HG02642 (cell line): ENCODE results near the gene JAK3.
A peak's percentile ranks its signal among the peaks of the same experiment; 100 is the strongest.
"Not testable (repeated sequence)": the region's sequence is repeated elsewhere in the genome, so short reads cannot be mapped to it uniquely, and the experiment has no call there.

Source experiments
- ATAC-seq: cut with Tn5 transposase; IDR thresholded peaks from one replicate; pipeline ENCODE4 v1.9.1; 2021; ENCODE audit warnings: mild to moderate bottlenecking; ENCODE audit not compliant: unreplicated experiment, poor library complexity

The JAK3 gene

DNA sequence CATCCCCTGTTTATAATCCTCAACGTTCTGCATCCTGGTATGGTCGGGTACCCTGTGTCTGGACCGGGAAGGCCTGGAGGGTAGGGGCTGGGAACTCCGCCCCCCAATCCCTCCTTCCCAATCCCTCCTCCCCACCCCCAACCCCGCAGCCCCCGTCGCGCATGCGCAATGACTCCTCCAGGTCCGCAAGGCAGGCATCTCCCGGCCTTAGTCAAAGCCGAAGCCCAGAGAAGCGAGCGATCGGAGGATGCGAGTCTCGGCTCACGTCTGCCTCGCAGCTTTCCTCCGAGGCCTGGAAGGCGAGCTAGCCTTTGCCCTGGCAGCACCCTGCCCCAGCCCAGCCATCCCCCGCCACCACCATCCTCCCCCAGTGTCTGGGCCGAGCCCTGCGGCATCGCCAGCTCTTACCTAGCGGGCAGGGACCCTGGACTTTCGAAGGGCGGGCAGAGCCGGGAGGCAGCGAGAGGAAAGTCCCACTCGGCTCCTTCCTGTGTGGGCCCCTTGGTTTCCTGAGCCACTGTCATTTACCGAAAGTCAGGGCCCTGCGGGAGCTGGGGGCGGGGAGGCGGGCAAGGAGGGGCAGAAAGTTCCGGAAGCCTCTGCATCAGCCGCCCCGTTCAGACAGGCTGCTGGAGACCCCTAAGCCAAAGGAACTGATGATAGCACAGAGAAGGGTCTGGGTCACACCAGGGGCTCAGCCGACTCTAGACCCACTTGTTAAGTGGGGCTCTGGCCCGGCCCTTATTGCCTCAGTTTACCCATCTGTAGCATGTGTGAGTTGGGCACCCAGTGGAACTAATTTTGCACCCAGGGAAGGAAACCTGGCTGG, at the start of gene JAK3:
Gene JAK3 (minus strand): TSS at position 445 of the 829 bp plus-strand sequence. CDS start 3,565 bp downstream, outside the sequence.
- ATAC-seq, result peak; percentile 80

- ATAC-seq, result no peak
Observed at GRCh38 chr19:17893766-17894165, 46.0 kb upstream of the JAK3 start.

GRCh38 chr19:17889609-17890214, 41.9 kb upstream of the JAK3 start:
- ATAC-seq, result no peak

- no peak for ATAC-seq
Observed at GRCh38 chr19:17888260-17888659, 40.5 kb upstream of the JAK3 start.

- not testable (repeated sequence) for ATAC-seq
Observed at GRCh38 chr19:17887221-17887620, 39.4 kb upstream of the JAK3 start.

DNA sequence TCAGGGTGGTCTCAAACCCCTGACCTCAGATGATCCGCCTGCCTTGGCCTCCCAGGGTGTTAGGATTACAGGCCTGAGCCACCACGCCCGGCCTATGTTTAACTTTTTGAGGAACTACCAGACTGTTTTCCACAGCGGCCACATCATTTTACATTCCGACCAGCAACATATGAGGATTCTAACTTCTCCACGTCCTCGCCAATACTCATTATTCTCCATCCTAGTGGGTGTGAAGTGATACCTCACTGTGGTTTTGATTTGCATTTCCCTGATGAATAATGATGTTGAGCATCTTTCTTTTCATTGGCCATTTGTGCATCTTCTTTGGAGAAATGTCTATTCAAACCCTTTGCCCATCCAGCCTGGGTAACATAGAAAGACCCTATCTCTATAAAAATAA, 38.7 kb upstream of the JAK3 start:
- ATAC-seq, result no peak

GRCh38 chr19:17883627-17884410, 36.0 kb upstream of the JAK3 start:
- no peak for ATAC-seq

GRCh38 chr19:17881701-17882100, 33.9 kb upstream of the JAK3 start:
- ATAC-seq, result no peak

- ATAC-seq, result no peak
Observed at GRCh38 chr19:17879466-17879865, 31.7 kb upstream of the JAK3 start.

- no peak for ATAC-seq
Observed at GRCh38 chr19:17877696-17878095, 29.9 kb upstream of the JAK3 start.

GRCh38 chr19:17874758-17875135, 27.0 kb upstream of the JAK3 start:
- no peak for ATAC-seq

DNA sequence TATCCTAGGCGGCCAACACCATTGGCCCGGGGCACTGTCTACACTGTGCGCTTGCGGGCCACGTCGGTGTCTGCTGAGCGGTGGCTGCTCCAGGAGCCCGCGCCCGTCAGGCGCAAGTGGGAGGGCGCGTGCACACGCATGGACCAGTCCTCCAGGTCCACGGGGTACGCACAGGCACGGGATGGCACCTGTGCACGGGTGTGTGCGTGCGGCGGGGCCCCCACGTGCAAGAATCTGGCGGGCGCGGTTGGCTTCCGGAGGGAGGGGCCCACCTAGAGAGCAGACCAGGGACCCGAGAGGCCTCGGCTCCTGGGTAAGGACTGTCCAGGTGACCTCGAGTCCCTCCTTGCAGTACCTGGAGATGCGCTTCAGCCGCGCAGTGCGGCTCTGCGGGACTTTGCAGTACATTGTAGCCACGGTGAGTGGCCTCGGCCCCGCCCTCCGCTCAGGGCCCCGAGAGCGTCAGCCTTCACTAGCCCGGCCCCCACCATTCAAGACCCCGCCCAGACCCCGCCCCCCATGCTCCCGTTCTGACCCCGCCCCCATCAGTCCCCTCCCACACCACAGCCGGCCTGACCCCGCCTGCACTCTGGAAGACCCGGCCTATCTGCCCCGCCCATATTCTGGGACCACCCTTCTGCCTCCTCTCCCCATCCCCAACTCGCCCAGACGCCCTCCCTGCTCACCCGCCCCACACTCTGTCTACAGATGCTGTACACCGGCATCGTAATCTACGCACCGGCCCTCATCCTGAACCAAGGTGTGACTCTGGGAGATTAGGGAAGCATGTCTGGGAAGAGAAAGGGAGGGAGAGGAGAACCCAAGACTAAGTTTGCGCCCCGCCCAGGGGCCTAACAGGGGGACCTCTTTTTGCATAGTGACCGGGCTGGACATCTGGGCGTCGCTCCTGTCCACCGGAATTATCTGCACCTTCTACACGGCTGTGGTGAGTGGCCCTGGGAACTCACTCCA, 26.3 kb upstream of the JAK3 start:
- no peak for ATAC-seq

DNA sequence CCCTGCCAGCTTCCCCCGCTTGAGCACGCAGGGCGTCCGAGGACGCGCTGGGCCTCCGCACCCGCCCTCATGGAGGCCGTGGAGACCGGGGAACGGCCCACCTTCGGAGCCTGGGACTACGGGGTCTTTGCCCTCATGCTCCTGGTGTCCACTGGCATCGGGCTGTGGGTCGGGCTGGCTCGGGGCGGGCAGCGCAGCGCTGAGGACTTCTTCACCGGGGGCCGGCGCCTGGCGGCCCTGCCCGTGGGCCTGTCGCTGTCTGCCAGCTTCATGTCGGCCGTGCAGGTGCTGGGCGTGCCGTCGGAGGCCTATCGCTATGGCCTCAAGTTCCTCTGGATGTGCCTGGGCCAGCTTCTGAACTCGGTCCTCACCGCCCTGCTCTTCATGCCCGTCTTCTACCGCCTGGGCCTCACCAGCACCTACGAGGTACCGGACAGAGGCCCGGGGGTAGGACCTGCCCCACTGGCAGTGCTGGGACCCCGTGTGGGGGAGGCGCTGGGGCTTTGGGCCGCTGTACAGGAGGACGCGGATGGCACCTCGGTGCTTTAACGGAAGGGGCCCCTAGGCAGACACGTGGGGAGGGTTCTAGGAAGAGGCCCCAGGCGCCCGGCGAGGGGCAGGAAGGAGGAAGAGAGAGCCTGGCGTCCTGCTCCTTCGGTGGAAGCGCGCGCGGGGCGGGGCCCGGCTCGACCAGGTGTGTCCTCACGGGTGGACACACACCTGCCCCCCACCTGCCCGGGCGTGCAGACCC, 24.6 kb upstream of the JAK3 start:
- ATAC-seq, result no peak

DNA sequence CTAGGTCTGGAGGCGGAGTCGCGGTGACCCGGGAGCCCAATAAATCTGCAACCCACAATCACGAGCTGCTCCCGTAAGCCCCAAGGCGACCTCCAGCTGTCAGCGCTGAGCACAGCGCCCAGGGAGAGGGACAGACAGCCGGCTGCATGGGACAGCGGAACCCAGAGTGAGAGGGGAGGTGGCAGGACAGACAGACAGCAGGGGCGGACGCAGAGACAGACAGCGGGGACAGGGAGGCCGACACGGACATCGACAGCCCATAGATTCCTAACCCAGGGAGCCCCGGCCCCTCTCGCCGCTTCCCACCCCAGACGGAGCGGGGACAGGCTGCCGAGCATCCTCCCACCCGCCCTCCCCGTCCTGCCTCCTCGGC, 24.1 kb upstream of the JAK3 start, which contains the start of gene SLC5A5:
Gene SLC5A5 (plus strand): TSS at position 68 of the 373 bp plus-strand sequence. CDS start 375 bp downstream, outside the sequence.
- no peak for ATAC-seq

DNA sequence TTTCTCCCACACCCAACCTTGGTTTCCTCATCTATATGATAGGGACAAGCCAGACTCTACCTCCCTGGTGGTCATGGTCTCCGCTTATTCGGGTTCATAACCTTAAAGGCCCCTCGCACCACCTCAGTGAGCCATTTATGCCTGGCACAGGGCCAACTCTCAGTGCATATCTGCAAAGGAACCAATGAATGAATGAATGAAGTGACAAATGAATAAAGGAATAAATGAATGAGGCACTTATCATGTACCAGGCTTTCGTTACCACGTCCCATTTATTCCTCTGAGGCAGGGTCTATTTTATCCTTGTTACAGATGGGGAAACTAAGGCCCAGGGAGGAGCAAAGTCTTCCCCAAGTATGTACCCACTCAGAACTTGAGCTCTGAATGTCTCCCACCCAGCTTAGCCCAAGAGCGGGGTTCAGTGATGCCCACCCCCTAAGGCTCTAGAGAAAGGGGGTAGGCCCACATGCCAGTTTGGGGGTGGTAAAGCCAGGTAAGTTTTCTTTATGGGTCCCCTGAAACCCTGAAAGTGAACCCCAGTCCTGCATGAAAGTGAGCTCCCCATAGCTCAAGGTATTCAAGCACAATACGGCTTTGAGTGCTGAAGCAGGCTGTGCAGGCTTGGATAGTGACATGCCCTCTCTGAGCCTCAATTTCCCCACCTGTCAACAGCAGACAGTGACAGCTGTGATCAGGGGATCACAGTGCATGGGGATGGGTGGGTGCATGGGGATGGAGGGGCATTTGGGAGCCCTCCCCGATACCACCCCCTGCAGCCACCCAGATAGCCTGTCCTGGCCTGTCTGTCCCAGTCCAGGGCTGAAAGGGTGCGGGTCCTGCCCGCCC, 23.5 kb upstream of the JAK3 start:
- ATAC-seq, result no peak

DNA sequence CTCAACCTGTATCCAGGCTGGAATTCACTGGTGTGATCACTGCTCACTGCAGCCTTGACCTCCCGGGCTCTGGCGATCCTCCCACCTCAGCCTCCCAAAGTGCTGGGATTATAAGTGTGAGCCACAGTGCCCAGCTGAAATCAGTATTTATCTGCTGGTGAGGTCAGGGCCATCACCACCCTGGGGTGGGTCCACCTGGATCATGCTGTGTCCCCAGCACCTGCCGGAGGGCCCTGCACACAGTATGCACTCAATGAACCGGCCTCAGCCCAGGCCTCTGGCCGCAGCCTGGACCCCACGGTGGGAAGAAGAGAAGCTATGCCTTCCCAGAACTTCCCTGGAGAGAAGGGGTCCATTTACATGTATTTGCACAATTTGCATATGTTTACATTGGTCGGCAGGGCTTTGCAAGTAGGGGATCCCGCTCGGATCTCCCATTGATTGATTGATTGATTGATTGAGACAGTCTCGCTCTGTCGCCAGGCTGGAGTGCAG, 21.4 kb upstream of the JAK3 start:
- ATAC-seq, result no peak

- ATAC-seq, result no peak
Observed at GRCh38 chr19:17868669-17869068, 20.9 kb upstream of the JAK3 start.

DNA sequence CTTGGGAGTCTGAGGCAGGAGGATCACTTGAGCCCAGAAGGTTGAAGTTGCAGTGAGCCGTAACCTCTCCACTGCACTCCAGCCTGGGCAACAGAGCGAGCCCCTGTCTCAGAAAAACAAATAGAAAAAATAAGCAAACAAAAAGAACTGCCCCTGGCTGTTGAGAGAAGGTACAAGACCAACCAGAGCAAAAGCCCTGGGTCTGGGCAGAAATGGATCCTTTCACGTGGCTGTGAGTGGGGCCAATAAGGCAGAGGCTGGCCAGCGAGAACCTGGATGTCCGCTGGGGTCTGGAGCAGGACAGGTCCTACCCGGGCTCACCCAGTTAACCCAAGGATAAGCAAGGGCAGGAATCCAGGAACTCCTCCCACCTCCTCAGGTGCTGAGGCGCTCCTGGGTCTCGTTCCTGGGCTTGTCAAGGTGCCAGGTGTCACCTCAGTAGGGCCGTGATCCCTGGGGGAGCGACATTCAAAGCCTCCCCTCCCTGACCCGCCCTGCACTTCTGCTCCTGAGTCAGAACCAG, 19.2 kb upstream of the JAK3 start:
- ATAC-seq, result no peak
